ENCODE measurements around the gene MORN3. TPM values are rescaled to one million over a fixed set of nuclear protein-coding genes. Genes with fewer than 3 reads are reported as not detected.
A peak's percentile ranks its signal among the peaks of the same experiment; 100 is the strongest.

Gene MORN3
- total and polyA plus RNA-seq, 4 donors = 2.4 to 5.8 (median 3.0) TPM

DNA sequence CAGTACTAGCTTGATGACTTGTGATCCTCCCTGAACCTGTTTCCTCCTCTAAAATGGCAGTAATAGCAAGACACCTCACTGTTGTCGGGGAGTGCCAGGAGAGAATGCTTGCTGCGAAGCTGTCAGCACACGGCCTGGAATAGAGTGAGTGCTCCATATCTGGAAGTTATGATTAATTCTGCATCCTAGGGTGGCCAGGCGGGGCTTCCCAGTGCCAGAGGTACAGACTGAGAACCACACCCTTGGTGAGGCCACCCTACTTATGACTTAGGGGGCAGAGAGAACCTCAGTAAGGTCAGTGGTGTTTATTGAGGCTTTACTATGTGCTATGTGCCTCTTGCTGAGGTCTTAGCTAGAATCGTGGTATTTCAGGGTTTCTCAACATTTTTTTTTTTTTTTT, 20.1 kb downstream of the MORN3 start:
- 59 to 69% methylated on average over 5 of the region's 5 CpGs for WGBS, 2 donors
- DNase-seq (no peak), ATAC-seq (ENCODE audit: insufficient read depth, low FRiP score) (no peak)
- H3K36me3 ChIP-seq (ENCODE audit: control insufficient read depth in 4 of 4, insufficient read depth in 4 of 4, low read length in 4 of 4) = peaks cover 0 to 2% (median 0%) of the 10 kb centered on the region in 4 donors
- H3K9me3 ChIP-seq (ENCODE audit: control insufficient read depth in 4 of 4, insufficient read depth in 3 of 4, low read length in 3 of 4) = no peaks in the 10 kb centered on the region
- H3K9ac ChIP-seq (ENCODE audit: insufficient read depth in 1 of 2, low read length in 2 of 2) = no peak overlapping the region
- H3K27me3 ChIP-seq (ENCODE audit: control insufficient read depth in 3 of 3, insufficient read depth in 3 of 3, low read length in 2 of 3) = no peaks in the 10 kb centered on the region
- TF ChIP-seq, protein P1, sequence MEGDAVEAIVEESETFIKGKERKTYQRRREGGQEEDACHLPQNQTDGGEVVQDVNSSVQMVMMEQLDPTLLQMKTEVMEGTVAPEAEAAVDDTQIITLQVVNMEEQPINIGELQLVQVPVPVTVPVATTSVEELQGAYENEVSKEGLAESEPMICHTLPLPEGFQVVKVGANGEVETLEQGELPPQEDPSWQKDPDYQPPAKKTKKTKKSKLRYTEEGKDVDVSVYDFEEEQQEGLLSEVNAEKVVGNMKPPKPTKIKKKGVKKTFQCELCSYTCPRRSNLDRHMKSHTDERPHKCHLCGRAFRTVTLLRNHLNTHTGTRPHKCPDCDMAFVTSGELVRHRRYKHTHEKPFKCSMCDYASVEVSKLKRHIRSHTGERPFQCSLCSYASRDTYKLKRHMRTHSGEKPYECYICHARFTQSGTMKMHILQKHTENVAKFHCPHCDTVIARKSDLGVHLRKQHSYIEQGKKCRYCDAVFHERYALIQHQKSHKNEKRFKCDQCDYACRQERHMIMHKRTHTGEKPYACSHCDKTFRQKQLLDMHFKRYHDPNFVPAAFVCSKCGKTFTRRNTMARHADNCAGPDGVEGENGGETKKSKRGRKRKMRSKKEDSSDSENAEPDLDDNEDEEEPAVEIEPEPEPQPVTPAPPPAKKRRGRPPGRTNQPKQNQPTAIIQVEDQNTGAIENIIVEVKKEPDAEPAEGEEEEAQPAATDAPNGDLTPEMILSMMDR (IDR thresholded peaks at IDR 0.05; ENCODE audit: control extremely low read depth, extremely low read depth) = no peak
- H3K27ac ChIP-seq (ENCODE audit: low read depth in 1 of 2, low read length in 1 of 2) = no peak overlapping the region
- no peak overlapping the region for H3K4me3 ChIP-seq
- H3K4me1 ChIP-seq (ENCODE audit: control insufficient read depth in 5 of 5, insufficient read depth in 5 of 5, low read length in 5 of 5) = no peaks in the 10 kb centered on the region

DNA sequence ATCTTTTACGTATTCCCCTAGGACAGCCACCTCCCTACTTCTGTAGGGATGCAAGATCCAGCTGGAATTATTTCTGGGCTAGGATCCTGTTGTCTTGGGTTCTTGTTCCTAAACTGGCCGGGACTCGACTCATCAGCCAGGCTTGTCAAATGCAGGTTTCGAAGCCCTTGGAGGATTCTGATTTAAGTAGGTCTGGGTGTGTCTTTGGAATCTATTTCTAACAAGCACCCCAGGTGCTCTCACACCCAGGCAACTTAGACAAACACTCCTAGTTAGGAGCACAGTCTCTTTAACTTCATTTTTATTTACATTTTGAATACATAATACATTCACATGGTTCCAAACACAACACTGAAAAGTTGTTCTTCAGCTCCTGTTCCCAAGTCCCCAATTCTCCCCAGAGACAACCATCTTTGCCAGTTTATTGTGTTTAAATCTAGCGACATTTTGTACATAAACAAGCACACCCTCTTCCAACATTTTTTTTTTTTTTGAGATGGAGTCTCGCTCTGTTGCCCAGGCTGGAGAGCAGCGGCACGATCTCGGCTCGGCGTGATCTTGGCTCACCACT, 20.9 kb downstream of the MORN3 start:
- H3K9me3 ChIP-seq (ENCODE audit: control insufficient read depth in 4 of 4, insufficient read depth in 3 of 4, low read length in 3 of 4) = no peaks in the 10 kb centered on the region
- no peak overlapping the region for H3K27ac ChIP-seq (ENCODE audit: low read depth in 1 of 2, low read length in 1 of 2)
- WGBS, 2 donors = 69 to 87% methylated on average over 11 of the region's 11 CpGs
- ATAC-seq (ENCODE audit: insufficient read depth, low FRiP score) (peak; percentile 21), DNase-seq (no peak)
- H3K4me1 ChIP-seq (ENCODE audit: control insufficient read depth in 5 of 5, insufficient read depth in 5 of 5, low read length in 5 of 5) = no peaks in the 10 kb centered on the region
- peaks cover 0 to 2% (median 0%) of the 10 kb centered on the region in 4 donors for H3K36me3 ChIP-seq (ENCODE audit: control insufficient read depth in 4 of 4, insufficient read depth in 4 of 4, low read length in 4 of 4)
- no peak overlapping the region for H3K4me3 ChIP-seq
- H3K27me3 ChIP-seq (ENCODE audit: control insufficient read depth in 3 of 3, insufficient read depth in 3 of 3, low read length in 2 of 3) = no peaks in the 10 kb centered on the region
- TF ChIP-seq, protein P1 (IDR thresholded peaks at IDR 0.05; ENCODE audit: control extremely low read depth, extremely low read depth) = no peak
- H3K9ac ChIP-seq (ENCODE audit: insufficient read depth in 1 of 2, low read length in 2 of 2) = no peak overlapping the region

DNA sequence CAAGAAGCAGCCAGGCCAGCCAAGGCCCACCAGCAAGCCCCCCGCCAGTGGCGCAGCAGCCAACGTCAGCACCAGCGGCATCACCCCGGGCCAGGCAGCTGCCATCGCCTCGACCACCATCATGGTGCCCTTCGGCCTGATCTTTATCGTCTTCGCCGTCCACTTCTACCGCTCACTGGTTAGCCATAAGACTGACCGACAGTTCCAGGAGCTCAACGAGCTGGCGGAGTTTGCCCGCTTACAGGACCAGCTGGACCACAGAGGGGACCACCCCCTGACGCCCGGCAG, 28.2 kb downstream of the MORN3 start:
- Histone ChIP-seq H3K27me3 (ENCODE audit: control insufficient read depth in 3 of 3, insufficient read depth in 3 of 3, low read length in 2 of 3) (no peaks in the 10 kb centered on the region), H3K36me3 (ENCODE audit: control insufficient read depth in 4 of 4, insufficient read depth in 4 of 4, low read length in 4 of 4) (peaks cover 0 to 10% (median 1%) of the 10 kb centered on the region in 4 donors), H3K9ac (ENCODE audit: insufficient read depth in 1 of 2, low read length in 2 of 2) (no peak overlapping the region), H3K4me1 (ENCODE audit: control insufficient read depth in 5 of 5, insufficient read depth in 5 of 5, low read length in 5 of 5) (peaks cover 0 to 7% (median 0%) of the 10 kb centered on the region in 5 donors), H3K4me3 (no peak overlapping the region), H3K27ac (ENCODE audit: low read depth in 1 of 2, low read length in 1 of 2) (no peak overlapping the region), H3K9me3 (ENCODE audit: control insufficient read depth in 4 of 4, insufficient read depth in 3 of 4, low read length in 3 of 4) (no peaks in the 10 kb centered on the region)
- no peak for DNase-seq
- TF ChIP-seq, protein P1 (IDR thresholded peaks at IDR 0.05; ENCODE audit: control extremely low read depth, extremely low read depth) = no peak
- no peak for ATAC-seq (ENCODE audit: insufficient read depth, low FRiP score)
- 94 to 95% methylated on average over 18 of the region's 18 CpGs for WGBS, 2 donors
